Neural cell (in vitro differentiated cells): ENCODE data around the gene CDH6.

Experiments used
- SMC3 ChIP-seq: fragments of 450-650 bp; conservative IDR thresholded peaks from 2 replicates; pipeline ENCODE4 v1.6.1; 2014; ENCODE audit warnings: antibody characterized with exemption, mild to moderate bottlenecking, moderate library complexity; ENCODE audit not compliant: poor library complexity
- TF ChIP-seq, protein P1 (sequence below): fragments of 450-650 bp; IDR thresholded peaks from 2 replicates; pipeline ENCODE4 v1.5.1; 2014; ENCODE audit warnings: antibody characterized with exemption, mild to moderate bottlenecking, moderate library complexity; ENCODE audit not compliant: poor library complexity, severe bottlenecking

DNA sequence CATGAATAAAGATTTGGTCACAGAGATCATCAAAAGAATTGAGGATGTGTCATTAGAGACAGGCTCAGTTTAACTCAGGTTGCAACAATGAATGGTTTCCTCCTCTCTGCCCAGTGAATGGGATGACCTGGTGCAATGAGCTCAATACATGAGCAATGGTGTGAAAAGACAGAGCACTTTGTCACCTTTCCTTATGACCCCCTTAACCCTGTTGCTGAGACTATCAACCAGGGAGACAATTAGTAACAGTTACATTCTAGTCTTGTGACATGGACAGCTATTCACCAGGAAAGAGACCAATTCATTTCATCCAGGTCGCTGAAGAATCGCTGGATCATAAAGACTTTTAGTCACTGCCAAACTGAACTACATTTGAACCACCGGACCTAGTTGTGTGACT is 19.9 kb upstream of the CDH6 start:
- TF ChIP-seq, protein P1, sequence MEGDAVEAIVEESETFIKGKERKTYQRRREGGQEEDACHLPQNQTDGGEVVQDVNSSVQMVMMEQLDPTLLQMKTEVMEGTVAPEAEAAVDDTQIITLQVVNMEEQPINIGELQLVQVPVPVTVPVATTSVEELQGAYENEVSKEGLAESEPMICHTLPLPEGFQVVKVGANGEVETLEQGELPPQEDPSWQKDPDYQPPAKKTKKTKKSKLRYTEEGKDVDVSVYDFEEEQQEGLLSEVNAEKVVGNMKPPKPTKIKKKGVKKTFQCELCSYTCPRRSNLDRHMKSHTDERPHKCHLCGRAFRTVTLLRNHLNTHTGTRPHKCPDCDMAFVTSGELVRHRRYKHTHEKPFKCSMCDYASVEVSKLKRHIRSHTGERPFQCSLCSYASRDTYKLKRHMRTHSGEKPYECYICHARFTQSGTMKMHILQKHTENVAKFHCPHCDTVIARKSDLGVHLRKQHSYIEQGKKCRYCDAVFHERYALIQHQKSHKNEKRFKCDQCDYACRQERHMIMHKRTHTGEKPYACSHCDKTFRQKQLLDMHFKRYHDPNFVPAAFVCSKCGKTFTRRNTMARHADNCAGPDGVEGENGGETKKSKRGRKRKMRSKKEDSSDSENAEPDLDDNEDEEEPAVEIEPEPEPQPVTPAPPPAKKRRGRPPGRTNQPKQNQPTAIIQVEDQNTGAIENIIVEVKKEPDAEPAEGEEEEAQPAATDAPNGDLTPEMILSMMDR = no peak
- TF ChIP-seq SMC3 = no peak
